LHCN-M2 (cell line): ENCODE results near the gene CDH4. TPM values are rescaled to one million over a fixed set of nuclear protein-coding genes. Genes with fewer than 3 reads are reported as not detected.

Source experiments
- DNase-seq: peaks from one replicate; pipeline ENCODE4 v3.0.0-alpha.2; 2012; ENCODE audit warnings: low read depth
- total RNA-seq: library from RNA; depleted of rRNA; stranded (reverse); fragments of >200 nt; gene quantifications from 2 replicates; pipeline ENCODE4 v1.2.3, GENCODE V29; 2014

Gene CDH4
- total RNA-seq, 1 experiment from 2014 or later, result 0.98 TPM

DNA sequence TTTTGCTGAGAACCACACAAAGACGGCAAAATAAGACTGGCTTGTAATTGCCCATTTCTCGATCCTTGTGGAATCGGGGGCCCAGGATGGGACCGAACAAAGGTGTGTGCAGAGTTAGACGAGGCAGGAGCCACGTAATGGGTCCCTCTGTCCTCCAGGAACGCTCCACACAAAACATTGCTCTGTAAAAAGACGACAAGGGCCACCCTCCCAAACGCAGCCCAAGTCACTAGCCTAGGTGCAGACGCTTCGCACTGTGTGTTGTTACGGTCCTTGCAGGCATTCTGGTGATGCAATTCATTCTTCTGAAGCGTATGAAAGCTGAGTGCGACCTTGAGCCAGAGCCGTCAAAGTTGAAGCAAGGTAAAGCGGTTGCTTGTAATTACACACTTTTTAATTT lies 450.2 kb downstream of the CDH4 start:
- no peak for DNase-seq

DNA sequence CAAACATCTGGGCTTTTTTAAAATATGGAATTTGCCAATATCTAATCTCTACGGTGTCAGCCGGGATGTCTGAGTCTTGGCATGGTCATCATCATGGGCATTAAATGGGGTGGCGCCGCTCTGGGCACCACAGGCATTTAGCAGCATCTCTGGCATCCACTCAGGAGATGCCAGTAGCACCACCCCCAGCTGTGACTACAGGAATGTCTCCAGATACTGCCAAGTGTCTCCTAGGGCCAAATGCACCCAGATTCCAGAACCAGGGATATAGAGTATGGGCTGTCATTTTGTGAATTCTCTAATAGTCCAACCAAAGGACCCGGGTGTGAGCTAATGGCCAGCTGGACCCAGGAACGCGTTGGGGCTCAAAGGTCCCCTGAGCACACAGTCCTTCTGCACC lies 452.6 kb downstream of the CDH4 start:
- no peak for DNase-seq

DNA sequence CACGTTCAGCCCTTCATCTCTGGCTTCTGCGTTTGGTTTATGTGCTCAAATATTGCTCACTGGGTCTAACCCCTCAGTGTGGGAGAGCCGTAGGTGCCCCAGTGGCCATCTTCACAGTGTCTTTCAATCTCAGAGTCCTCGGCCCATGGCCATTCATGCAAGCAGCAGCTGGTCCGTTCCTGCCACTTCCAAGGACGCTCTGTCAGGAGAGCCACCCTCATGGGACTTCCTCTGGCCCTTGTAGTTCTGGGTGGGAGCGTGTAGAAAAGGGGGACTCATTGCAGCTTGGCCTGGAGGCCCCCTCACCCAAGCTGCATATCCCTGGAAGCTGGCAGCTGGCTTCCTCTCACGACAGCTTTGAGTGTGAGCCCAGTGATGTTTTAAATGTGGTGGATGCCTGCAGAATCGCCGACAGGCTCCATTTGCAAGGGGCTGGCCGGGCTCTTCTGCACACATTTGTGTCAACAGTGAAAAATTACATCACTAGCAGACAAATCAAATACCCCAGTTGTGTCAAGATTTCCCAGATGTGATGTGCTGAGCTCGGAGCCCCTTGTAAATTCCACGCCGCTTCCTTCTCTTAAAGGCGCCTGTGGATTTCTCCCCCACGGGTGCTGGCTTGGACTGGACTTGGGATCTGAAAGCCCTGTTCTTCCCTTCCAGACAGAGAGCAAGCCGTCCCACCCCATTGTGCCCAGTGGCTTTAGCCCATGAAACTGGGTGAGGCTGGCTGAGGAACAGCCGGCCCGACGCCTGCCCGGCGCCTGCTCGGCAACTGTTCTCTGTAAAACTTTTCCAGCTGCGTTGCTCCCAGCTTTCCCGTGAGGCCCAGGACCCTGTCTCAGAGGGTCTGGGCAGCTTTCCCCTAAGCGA lies 453.6 kb downstream of the CDH4 start:
- DNase-seq, result no peak

DNA sequence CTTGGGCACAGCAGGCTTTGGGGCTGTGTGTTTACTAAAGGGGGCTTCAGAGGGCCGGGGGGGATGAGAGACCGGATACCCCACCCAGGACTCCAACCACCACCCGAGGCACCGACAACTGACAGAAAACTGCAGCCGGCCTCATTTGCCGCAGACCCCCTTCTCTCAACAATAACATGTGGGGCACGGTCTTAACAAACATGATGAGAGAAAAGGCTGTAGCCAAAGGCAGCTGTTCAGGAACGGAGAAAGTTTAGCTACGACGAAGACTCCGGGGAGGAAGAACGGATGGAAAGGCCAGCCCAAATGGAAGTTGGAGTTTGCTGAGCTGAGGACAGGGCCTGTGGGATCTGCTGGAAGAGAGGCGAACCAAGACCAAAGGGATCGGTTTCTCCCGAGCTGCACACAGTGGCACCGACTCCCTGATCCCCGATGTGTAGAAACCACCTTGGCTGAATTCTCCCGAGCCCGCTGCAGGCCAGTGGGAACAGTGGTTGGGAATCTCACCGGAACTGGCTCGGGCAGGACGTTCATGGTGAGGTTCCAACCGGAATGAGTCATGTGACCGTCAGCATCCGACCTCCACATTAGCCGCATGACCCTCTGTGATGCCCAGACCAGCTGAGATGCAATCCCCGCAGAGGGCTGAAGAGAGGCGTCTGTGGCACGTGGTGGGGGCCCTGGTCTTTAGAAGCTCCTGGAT lies 454.3 kb downstream of the CDH4 start:
- no peak for DNase-seq

DNA sequence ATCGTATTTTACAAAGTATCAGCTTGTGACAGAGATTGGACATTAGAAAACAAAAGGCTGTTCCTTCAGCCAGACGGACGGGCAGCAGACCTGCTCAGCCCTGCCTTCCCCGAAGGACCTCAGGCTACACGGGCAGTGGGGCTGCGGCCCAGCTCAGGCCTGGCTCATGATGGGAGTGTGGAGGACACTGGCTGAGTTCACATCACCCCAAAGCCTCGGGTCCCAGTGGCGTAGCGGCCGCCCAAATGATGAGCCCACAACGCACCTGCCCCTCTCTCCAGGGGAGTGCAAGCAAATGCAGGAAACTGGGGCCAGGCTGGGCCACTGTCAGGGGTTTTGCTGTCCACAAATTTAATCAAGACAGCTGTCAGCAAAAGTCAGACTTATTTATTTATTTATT lies 456.8 kb downstream of the CDH4 start:
- no peak for DNase-seq

DNA sequence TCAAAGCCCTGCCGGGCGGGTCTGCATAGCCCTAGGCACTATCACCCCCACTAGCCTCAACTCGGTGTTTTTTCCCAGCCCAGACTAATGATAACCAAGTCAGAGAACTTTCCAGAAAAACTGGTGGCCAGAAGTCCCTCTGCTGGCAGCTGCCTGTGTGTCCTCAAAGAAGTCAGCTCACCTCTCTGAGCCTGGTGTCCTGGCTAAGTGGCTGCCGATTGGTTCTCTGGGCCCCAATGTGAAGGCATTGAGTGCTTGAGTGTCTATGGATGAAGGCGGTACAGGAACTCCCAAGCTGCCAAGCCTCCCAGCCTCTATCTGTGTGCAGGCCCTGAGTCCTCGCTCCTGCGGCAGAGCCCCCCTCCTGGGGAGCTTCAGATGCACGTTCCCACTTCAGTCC lies 458.0 kb downstream of the CDH4 start:
- no peak for DNase-seq

DNA sequence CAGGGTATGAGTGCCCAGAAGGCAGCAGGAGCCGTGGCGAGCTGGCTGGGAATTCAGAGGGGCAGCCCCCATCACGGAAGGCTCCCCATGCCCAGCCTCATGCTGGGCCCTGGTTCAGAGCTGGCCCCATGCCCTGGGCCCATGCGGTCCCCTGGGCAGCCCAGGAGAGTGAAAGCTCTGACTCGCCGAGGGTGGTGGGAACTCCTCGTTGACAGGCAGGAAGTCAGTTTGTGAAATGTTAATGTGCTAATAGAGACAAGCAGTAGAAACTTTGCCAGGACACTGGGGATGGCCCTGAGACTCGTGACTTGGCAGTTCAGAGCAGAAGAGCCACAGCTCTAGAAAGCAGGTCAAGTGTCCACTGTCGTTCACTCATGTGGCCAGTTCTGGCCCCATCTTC lies 460.6 kb downstream of the CDH4 start:
- no peak for DNase-seq

DNA sequence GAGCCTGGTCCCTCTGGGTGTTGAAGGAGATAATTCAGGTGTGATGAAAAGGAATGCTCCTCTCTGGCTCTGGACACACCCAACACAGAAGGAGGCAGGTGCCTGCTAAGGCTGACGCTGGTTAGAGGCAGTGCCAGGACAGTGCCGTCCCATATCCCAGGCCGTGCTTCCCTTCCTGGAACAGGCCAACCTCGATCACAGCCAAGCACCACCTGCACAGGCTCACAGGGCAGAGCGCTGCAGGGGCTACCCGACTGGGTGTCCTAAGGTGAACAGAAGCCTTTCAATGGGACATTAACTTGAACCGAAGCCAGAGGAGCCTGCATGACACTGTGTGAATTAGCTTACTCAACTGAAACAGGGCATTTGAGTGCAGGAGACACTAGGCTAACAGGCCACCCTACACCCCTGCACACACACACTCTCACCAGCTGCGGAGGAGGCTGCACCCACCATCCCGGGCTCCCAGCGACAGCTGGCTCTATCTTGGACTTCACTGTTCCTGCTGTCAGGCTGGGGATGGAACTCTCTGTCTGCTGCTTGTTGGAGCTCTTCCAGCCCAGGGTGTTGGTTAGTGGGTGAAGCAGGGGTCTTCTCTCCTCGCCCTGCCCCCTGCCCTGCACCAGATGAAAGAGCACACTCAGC lies 466.4 kb downstream of the CDH4 start:
- DNase-seq, result no peak

DNA sequence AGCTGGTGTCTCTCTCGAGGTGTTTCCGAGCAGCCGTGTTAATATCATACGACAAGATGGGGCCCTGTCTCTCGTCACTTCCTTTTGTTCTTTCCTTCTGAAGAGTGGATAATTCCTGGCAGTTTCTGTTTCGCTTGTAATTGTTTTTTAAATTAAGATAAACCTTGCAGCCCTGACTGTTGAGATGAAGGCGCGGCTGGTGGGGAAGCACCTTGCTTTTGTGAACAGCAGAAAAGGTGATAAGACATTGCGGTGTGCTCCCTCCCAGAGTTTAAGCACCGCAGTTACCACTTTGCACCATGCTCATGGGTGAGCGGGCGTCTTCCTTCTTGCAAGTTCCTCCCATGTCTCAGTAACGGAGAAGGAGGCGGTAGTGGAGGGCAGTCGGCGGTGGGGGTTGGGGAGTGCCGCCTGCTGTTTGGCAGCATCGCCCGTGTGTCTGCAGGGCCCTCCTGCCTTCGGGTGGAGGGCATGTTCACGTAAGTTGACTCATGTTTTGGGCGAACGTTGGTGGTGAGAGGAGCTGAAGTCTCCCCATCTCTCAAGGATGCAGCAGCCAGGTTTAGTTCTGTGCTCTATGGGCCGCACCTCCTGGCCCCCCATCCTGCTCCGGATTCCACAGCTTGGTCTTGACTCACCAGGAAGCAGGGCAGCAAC lies 467.8 kb downstream of the CDH4 start:
- DNase-seq, result no peak

DNA sequence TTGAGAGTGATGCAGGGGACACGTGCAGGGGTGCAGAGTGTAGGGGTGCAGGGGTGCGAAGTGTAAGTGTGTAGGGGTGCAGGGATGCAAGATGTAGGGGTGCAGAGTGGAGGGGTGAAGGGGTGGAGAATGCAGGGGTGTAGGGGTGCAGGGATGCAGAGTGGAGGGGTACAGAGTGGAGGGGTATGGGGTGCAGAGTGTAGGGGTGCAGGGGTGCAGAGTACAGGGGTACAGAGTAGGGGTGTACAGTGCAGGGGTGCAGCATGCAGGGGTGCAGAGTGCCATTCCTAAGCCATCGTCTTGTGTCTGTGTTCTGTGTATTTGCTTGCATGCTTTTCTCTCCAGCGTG lies 468.3 kb downstream of the CDH4 start:
- no peak for DNase-seq

DNA sequence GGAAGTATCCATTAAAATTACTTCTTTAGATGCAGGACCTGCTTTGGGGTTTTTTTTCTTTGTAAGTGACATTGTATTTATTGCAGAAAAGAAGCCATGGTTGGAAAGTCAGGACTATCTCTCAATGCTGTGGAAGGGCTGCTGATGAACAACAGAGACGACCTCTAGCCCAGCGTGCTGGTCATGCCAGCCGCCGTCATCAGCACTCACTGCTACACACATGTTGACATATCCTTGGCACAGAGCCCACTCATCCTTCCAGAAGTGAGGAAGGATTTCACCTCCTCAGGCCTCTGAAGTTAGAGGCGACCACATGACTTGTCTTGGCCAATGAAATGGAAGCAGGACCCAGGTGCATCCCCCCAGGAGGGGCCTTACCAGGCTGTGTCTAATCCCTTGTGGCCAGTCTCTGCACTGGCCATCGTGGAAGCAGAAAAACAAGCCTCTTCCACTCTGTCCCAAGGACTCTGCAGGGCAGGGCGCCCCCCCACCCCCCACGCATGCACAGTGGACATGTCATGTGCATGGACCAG lies 470.2 kb downstream of the CDH4 start:
- DNase-seq, result no peak

DNA sequence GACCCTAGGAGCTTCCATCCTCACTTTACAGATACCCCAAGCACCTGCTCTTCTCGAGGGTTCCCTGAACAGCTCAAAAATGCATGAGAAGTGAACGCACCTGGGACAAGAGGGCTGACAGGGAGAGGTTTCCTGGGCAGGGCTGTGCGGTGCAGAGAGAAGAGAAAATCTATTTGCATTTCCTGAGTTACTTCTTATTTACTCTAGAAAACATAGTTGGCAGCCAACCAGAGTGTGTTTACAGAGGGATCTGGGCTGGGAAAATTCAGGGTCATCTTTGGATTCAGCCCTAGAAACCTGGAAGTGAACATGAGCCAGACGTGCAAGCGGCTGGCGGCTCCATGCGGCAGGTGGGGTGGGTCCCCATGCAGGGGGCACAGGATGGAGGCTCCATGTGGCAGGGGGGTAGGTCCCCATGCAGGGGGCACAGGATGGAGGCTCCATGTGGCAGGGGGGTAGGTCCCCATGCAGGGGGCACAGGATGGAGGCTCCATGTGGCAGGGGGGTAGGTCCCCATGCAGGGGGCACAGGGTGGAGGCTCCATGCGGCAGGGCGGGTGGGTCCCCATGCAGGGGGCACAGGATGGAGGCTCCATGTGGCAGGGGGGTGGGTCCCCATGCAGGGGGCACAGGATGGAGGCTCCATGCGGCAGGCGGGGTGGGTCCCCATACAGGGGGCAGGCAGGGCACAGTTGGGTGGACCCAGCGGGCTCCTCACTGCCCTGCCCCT lies 471.6 kb downstream of the CDH4 start:
- DNase-seq, result no peak

DNA sequence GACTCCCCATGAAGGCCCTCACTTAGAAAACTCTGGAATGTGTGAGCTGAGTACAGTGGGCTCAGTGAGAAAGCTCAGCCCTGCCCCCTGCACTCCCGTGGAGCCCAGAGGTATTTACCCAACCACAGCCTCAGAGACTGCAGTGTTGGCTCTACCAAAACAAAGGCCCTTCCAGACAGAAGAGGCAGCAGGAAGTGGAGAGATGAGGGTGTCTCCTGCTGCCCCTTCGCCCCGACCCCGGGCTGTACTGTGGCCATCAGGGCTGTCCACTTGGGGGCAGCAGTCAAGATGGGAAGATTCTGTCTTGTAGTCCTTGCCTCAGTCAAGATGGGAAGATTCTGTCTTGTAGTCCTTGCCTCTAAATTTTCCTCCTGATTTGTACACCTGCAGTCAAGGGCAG lies 472.3 kb downstream of the CDH4 start:
- DNase-seq, result no peak

DNA sequence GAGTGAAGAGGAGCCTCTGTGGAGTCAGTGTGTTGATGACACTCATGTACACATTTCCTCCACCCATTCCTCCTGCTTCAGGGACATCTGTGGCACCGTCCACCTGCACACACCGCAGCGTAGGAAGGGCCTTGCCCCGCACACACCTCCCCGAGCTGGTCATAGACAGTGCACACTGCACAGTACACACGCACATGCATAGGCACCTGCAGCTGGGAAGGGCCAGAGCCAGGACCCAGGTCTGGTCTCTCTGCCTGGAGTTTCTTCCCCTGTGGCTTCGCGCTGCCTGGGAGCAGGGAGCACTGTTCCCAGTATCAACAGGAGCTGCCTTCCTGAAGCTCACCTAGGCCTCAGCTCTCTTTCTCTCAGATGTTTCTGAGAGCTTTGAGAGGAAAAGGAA lies 473.1 kb downstream of the CDH4 start:
- no peak for DNase-seq

DNA sequence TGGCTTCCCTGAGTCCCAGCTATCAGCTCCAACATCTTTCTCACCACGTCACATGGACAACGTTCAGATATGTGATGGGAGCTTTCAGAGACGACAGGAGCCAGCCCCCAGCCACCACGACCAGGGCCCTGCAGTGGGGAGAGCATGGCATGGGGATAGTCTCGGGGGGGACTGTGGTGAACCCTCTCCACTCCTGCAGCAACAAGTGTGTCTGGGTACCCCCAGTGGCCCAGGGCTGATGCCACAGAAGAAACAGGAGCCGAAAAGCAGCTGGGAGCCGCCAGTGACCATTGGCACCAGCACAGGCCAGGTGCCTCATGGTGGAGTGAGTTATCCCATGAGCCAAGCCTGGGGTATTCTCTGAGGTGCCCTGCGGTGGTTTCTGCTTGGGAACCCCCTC lies 473.9 kb downstream of the CDH4 start:
- no peak for DNase-seq

DNA sequence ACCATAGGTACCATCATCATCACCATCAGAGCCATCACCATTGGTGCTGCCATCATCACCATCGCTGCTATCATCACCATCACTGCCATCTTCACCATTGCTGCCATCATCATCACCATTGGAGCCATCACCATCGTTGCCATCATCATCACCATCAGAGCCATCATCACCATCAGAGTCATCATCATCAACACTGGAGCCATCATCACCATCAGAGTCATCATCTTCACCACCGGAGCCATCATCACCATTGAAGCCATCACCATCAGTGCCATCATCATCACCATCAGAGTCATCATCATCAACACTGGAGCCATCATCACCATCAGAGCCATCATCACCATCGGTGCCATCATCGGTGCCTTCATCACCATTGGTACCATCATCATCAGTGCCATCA lies 474.9 kb downstream of the CDH4 start:
- no peak for DNase-seq

DNA sequence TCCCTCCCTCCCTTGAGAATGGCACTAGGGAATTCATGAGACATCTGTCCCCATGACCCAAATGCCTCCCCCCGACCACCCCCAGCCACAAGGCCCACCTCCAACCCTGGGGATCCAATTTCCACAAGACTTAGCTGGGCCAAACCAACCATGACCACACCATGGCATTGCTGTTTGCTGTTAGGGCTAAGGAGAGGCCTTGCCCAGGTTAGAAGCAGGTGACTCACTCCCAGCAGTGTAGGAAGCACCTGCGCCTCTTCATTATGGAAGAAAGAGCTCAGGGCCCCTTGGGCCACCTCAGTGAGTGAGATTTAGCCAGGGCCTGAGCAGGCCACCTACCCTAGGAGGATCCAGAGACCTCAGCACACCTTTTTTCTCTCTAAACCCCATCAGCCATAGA lies 475.7 kb downstream of the CDH4 start:
- no peak for DNase-seq

DNA sequence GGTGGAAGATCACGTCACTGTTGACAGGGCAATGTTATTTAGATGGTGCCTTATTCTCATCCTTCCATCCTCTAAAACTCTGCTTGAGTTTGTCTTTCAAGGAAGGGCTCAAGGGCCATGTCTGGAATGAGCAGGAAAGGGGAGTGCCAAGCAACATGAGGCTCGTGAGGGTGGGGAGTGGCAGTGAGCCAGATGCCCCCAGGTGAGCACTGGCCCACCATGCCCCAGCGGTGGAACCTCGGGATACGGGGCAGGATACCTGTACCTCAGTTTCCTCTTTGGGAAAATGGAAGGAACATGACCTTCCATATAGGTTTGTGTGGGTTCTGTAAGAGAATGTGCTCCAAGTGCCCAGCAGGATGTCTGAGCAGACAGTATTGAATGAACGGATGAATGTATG lies 476.3 kb downstream of the CDH4 start:
- DNase-seq, result no peak

DNA sequence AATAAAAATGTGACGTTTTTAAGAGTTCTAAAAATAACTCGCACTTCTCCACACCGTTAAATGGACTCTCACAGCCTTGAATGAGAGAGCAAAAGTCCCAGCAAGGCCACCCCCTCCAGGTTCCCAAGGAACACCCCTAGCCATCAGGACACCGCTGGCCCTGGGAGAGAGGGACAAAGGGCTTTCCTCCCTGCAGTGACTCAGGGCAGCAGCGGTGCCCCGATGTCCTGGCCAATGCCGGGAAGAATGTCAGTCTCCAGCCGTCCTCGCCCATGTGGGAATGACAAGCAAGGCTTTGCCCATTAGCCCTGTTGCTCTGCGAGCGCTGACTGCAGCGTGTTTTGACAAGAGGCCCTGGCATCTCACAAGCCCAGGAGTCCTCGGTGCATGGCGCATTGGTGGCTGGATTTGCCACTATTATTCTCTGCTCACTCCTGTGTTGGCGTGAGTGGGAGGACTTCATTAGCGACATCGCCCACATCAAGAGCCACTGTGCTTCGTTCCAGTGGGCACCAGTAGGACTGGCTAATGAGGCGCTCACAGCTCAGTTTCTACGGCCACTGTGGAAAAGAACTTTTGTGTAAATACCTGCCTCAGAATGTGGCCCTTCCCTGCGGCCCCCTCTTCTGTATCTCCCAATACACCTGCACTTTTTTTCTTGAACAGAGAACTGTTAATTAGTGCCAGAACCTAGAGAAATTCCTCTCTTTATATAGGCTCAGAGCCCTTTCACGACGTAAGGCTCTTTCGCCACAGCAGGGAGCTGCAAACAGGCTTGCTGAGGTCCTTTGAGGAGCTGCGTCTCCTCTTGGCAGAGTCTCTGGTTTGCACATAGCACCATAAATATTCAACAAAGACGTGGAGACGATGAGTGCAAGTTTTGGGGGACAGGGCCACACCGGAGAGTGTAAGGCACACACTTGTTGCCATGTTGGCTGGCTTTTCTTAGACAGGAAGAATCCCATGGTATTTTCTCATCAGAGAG lies 477.0 kb downstream of the CDH4 start:
- no peak for DNase-seq
